SK-N-SH (cell line): Measurements from ENCODE around the gene COMT. TPM values are rescaled to one million over a fixed set of nuclear protein-coding genes. Genes with fewer than 3 reads are reported as not detected.

Experiments used
- CTCF ChIA-PET: fragments of 300-600, 350-600 bp; formaldehyde crosslinking; extraction: SDS; loops from one replicate; lab custom pipeline; 2021; lab: Yijun Ruan, JAX
- POLR2A ChIA-PET: fragments of 350-600 bp; sonication (Branson Sonifier 250); formaldehyde crosslinking; extraction: SDS; loops from one replicate; lab custom pipeline; 2020; ENCODE audit warnings: antibody characterized with exemption, inconsistent platforms; lab: Yijun Ruan, JAX
- DNase-seq: peaks from one replicate; pipeline ENCODE4 v3.0.0; 2012
- H2AFZ ChIP-seq: fragments of 200-600 bp; sonication (generic); 2 replicates; pipeline ENCODE4 v1.8.1; 2016; ENCODE audit warnings: antibody characterized with exemption, mild to moderate bottlenecking, low read depth
- H3F3A ChIP-seq: fragments of 200-600 bp; sonication (generic); replicated peaks from 2 replicates; pipeline ENCODE3; 2016; ENCODE audit warnings: antibody characterized with exemption, mild to moderate bottlenecking; ENCODE audit not compliant: insufficient read depth
- H3K27ac ChIP-seq, 2 experiments: fragments of 200-500 bp in 1 of 2; fragments of 200-600 bp in 1 of 2; sonication (Bioruptor generic) in 1 of 2; sonication (generic), shearing (Covaris generic) in 1 of 2; 2 replicates each; pipeline versions ENCODE4 v1.5.1 to v1.6.1; 2014 to 2016; ENCODE audit warnings: low read depth in 2 of 2, inconsistent platforms in 1 of 2, low read length in 1 of 2, mild to moderate bottlenecking in 1 of 2, mixed read lengths in 1 of 2
- H3K27me3 ChIP-seq: fragments of 200-600 bp; sonication (generic), shearing (Covaris generic); 2 replicates; pipeline ENCODE4 v1.6.1; 2016; ENCODE audit warnings: mixed run types; ENCODE audit not compliant: insufficient read depth
- H3K36me3 ChIP-seq, 2 experiments: fragments of 200-500 bp in 1 of 2; fragments of 200-600 bp in 1 of 2; sonication (Bioruptor generic) in 1 of 2; sonication (generic) in 1 of 2; replicated peaks in 1 of 2; 2 replicates each; pipeline versions ENCODE3 to v1.5.1; 2014 to 2016; ENCODE audit warnings: low read length in 1 of 2, mild to moderate bottlenecking in 1 of 2; ENCODE audit not compliant: insufficient read depth in 2 of 2, control insufficient read depth in 1 of 2
- H3K4me1 ChIP-seq, 2 experiments: fragments of 200-500 bp in 1 of 2; fragments of 200-600 bp in 1 of 2; sonication (Bioruptor generic) in 1 of 2; sonication (generic), shearing (Covaris generic) in 1 of 2; 2 replicates each; pipeline versions ENCODE4 v1.5.1 to v1.6.1; 2014 to 2016; ENCODE audit warnings: low read depth in 1 of 2, low read length in 1 of 2, mixed run types in 1 of 2; ENCODE audit not compliant: insufficient read depth in 2 of 2, control insufficient read depth in 1 of 2
- H3K4me2 ChIP-seq: fragments of 200-600 bp; sonication (generic), shearing (Covaris generic); 2 replicates; pipeline ENCODE4 v1.6.1; 2017; ENCODE audit warnings: mixed run types
- H3K4me3 ChIP-seq, 2 experiments: fragments of 200-500 bp in 1 of 2; fragments of 200-600 bp in 1 of 2; sonication (Bioruptor generic) in 1 of 2; sonication (generic), shearing (Covaris generic) in 1 of 2; 2 replicates each; pipeline versions ENCODE4 v1.5.1 to v1.8.1; 2014 to 2016; ENCODE audit warnings: low read depth in 2 of 2, inconsistent platforms in 1 of 2, low read length in 1 of 2, mild to moderate bottlenecking in 1 of 2, mixed read lengths in 1 of 2, moderate library complexity in 1 of 2
- H3K79me2 ChIP-seq: fragments of 200-600 bp; sonication (generic); 2 replicates; pipeline ENCODE4 v1.8.1; 2017; ENCODE audit warnings: mild to moderate bottlenecking; ENCODE audit not compliant: insufficient read depth
- H3K9ac ChIP-seq: fragments of 200-600 bp; sonication (generic); 2 replicates; pipeline ENCODE4 v1.6.1; 2017; ENCODE audit warnings: mixed run types
- H3K9me2 ChIP-seq: fragments of 200-600 bp; sonication (generic); 2 replicates; pipeline ENCODE4 v1.6.1; 2017; ENCODE audit warnings: mixed run types
- H3K9me3 ChIP-seq: fragments of 200-600 bp; sonication (generic); 2 replicates; pipeline ENCODE4 v1.6.1; 2017; ENCODE audit warnings: mixed run types, mild to moderate bottlenecking, moderate library complexity
- H4K20me1 ChIP-seq: fragments of 200-600 bp; sonication (generic); 2 replicates; pipeline ENCODE4 v1.6.1; 2017; ENCODE audit warnings: mild to moderate bottlenecking, mixed run types; ENCODE audit not compliant: insufficient read depth
- FOSL2 ChIP-seq: IDR thresholded peaks from 2 replicates; pipeline ENCODE4 v1.4.0; 2012; ENCODE audit warnings: low read depth, mild to moderate bottlenecking, moderate library complexity, borderline replicate concordance
- GABPA ChIP-seq: IDR thresholded peaks from 2 replicates; pipeline ENCODE4 v1.4.0; 2012; ENCODE audit warnings: low read depth, mild to moderate bottlenecking
- GATA2 ChIP-seq: sonication (generic); formaldehyde crosslinking; IDR thresholded peaks from 2 replicates; pipeline ENCODE4 v1.5.0; 2020; ENCODE audit warnings: mild to moderate bottlenecking, missing genetic modification reagents
- IRF3 ChIP-seq: fragments of 150-350 bp; IDR thresholded peaks from 2 replicates; pipeline ENCODE4 v1.6.1; 2016; ENCODE audit warnings: mild to moderate bottlenecking, low read depth, low read length
- JUND ChIP-seq: IDR thresholded peaks from 2 replicates; pipeline ENCODE4 v1.4.0; 2012
- MXI1 ChIP-seq: IDR thresholded peaks from 2 replicates; pipeline ENCODE4 v1.6.1; 2012; ENCODE audit warnings: mild to moderate bottlenecking, low read depth, low read length, improper control_type of control experiment
- NFIC ChIP-seq: IDR thresholded peaks from 2 replicates; pipeline ENCODE4 v1.4.0; 2012; ENCODE audit warnings: borderline replicate concordance
- RAD21 ChIP-seq: IDR thresholded peaks from 2 replicates; pipeline ENCODE4 v1.6.1; 2012; ENCODE audit warnings: mild to moderate bottlenecking, low read length
- REST ChIP-seq: IDR thresholded peaks from 2 replicates; pipeline ENCODE4 v1.6.1; 2012; ENCODE audit warnings: mild to moderate bottlenecking, low read depth, low read length, moderate library complexity
- SIN3A ChIP-seq: IDR thresholded peaks from 2 replicates; pipeline ENCODE4 v1.6.1; 2012; ENCODE audit warnings: low read depth, mild to moderate bottlenecking, low read length, moderate library complexity, borderline replicate concordance
- SMC3 ChIP-seq: IDR thresholded peaks from 2 replicates; pipeline ENCODE4 v1.6.1; 2012; ENCODE audit warnings: low read depth, low read length, improper control_type of control experiment
- TCF12 ChIP-seq: IDR thresholded peaks from 2 replicates; pipeline ENCODE4 v1.4.0; 2012
- YY1 ChIP-seq: IDR thresholded peaks from 2 replicates; pipeline ENCODE4 v1.4.0; 2012; ENCODE audit warnings: low read depth, mild to moderate bottlenecking
- WGBS: methylation state at CpG from one replicate; pipeline ENCODE4 v1.1.6; 2017; ENCODE audit warnings: low lambda C conversion rate; 5-methylcytosine and 5-hydroxymethylcytosine counted together
- polyA plus RNA-seq, 3 experiments: library from polyadenylated mRNA; depleted of rRNA; stranded (reverse); fragments of >200 nt; gene quantifications; 2 replicates each; pipeline ENCODE4 v1.2.3, GENCODE V29; 2012
- TF ChIP-seq, protein P1 (sequence below): IDR thresholded peaks from 2 replicates; pipeline ENCODE4 v1.4.0; 2012; ENCODE audit warnings: low read depth, borderline replicate concordance
- TF ChIP-seq, protein P2 (sequence below): IDR thresholded peaks from 2 replicates; pipeline ENCODE4; 2012

Gene COMT
- polyA plus RNA-seq, 1 of the 3 experiments (the other 2 are of a cell fraction) = 343 TPM

- H3K27me3 ChIP-seq = no peaks in the 10 kb centered on the region
- H3K27ac ChIP-seq = no peak overlapping the region
- no peak for DNase-seq
- no peaks in the 10 kb centered on the region for H3F3A ChIP-seq
- no peaks in the 10 kb centered on the region for H4K20me1 ChIP-seq
- H2AFZ ChIP-seq = no peak overlapping the region
- H3K4me3 ChIP-seq = no peak overlapping the region
- no peaks in the 10 kb centered on the region for H3K36me3 ChIP-seq
- H3K9ac ChIP-seq = no peak overlapping the region
- TF ChIP-seq FOSL2 (no peak), YY1 (no peak), RAD21 (no peak), NFIC (no peak)
- TF ChIP-seq, all 33 proteins: peak for 0
- Histone ChIP-seq H3K9me2 (no peaks in the 10 kb centered on the region), H3K9me3 (no peaks in the 10 kb centered on the region), H3K4me2 (no peak overlapping the region), H3K79me2 (no peaks in the 10 kb centered on the region), H3K4me1 (peaks cover 0 to 41% of the 10 kb centered on the region in 2 experiments; a peak in 3 of 4 replicates)
- 90% methylated on average over 15 of the region's 16 CpGs for WGBS
- ChIA-PET CTCF (interaction anchor here (0.6 to 6.9 kb wide), 10 partner anchors 9 to 173 kb away, joined by 3 to 116 read pairs (median 4); no protein-coding TSS in a partner anchor), POLR2A (interaction anchor here (0.6 to 1.6 kb wide), 3 partner anchors 12 to 174 kb away, joined by 3 to 5 read pairs (median 3); partner anchors contain the start of genes GNB1L and RTL10)
Measured at GRCh38 chr22:19904174-19904856, 37.3 kb upstream of the COMT start.

DNA sequence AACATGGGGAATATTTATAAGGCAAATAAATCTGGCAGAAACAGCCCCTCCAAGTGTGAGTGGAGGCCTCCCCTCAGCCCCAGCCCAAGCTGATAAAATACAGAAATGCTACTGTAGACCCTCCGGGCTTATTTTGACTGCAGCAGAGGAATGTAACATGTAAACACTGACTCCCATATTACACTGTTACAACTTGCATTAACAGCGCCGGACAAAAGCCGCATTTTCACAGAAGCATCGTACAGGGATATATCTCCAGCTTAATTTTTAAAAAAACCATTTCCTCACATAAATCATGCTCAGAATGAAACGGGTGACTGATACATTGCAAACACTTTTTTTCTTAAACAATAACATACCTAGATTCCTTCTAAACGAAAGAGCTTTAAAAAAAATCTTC is 36.6 kb upstream of the COMT start:
- no peak for TF ChIP-seq MXI1
- TF ChIP-seq JUND = no peak
- TF ChIP-seq TCF12 = no peak
- TF ChIP-seq, protein P1, sequence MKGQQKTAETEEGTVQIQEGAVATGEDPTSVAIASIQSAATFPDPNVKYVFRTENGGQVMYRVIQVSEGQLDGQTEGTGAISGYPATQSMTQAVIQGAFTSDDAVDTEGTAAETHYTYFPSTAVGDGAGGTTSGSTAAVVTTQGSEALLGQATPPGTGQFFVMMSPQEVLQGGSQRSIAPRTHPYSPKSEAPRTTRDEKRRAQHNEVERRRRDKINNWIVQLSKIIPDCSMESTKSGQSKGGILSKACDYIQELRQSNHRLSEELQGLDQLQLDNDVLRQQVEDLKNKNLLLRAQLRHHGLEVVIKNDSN = no peak
- no peak for TF ChIP-seq GABPA
- no peak for TF ChIP-seq RAD21
- TF ChIP-seq IRF3 = no peak
- TF ChIP-seq REST = no peak
- TF ChIP-seq, protein P2, sequence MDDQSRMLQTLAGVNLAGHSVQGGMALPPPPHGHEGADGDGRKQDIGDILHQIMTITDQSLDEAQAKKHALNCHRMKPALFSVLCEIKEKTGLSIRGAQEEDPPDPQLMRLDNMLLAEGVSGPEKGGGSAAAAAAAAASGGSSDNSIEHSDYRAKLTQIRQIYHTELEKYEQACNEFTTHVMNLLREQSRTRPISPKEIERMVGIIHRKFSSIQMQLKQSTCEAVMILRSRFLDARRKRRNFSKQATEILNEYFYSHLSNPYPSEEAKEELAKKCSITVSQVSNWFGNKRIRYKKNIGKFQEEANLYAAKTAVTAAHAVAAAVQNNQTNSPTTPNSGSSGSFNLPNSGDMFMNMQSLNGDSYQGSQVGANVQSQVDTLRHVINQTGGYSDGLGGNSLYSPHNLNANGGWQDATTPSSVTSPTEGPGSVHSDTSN = no peak
- TF ChIP-seq GATA2 (CRISPR knock-in tag) = no peak
- TF ChIP-seq SIN3A = no peak
- TF ChIP-seq YY1 = no peak
- no peak for TF ChIP-seq SMC3
- TF ChIP-seq, all 33 proteins: peak for 0
- Histone ChIP-seq H3F3A (no peaks in the 10 kb centered on the region), H3K36me3 (no peaks in the 10 kb centered on the region), H3K4me1 (peaks cover 0 to 36% of the 10 kb centered on the region in 2 experiments; a peak in 3 of 4 replicates), H3K9me2 (no peaks in the 10 kb centered on the region), H3K9me3 (no peaks in the 10 kb centered on the region), H4K20me1 (no peaks in the 10 kb centered on the region), H3K4me2 (no peak overlapping the region), H3K9ac (no peak overlapping the region), H3K4me3 (no peak overlapping the region), H3K79me2 (no peaks in the 10 kb centered on the region), H2AFZ (no peak overlapping the region), H3K27ac (peak overlapping the region in 1 of 2 experiments; percentile 66; a peak in 2 of 4 replicates), H3K27me3 (no peaks in the 10 kb centered on the region)
- no peak for DNase-seq
- WGBS = 91% methylated on average over 7 of the region's 7 CpGs
- ChIA-PET CTCF (interaction anchor here (0.9 to 6.9 kb wide), 9 partner anchors 8 to 174 kb away, joined by 3 to 116 read pairs (median 4); no protein-coding TSS in a partner anchor), POLR2A (interaction anchor here (0.6 to 1.6 kb wide), 3 partner anchors 13 to 175 kb away, joined by 3 to 5 read pairs (median 3); partner anchors contain the start of genes GNB1L and RTL10)
